Vagina (tissue), 2 donors: ENCODE data around the gene C1QTNF3. TPM values are rescaled to one million over a fixed set of nuclear protein-coding genes. Genes with fewer than 3 reads are reported as not detected.
"Not testable (repeated sequence)": the region's sequence is repeated elsewhere in the genome, so short reads cannot be mapped to it uniquely, and the experiment has no call there.

Source experiments
- DNase-seq, 2 donors: peaks; one replicate each; pipeline ENCODE4 v3.0.0-alpha.2; 2017; ENCODE audit errors: extremely low spot score in 2 of 2
- H3K27ac ChIP-seq: fragments of 200-600 bp; sonication (generic); one replicate; pipeline ENCODE4 v1.5.1; 2019
- H3K27me3 ChIP-seq: fragments of 200-600 bp; sonication (generic); one replicate; pipeline ENCODE4 v1.5.1; 2019
- H3K36me3 ChIP-seq, 2 donors: fragments of 200-600 bp; sonication (generic); one replicate each; pipeline ENCODE4 v1.5.1; 2017 to 2019
- H3K4me1 ChIP-seq: fragments of 200-600 bp; sonication (generic); one replicate; pipeline ENCODE4 v1.5.1; 2019
- H3K4me3 ChIP-seq, 2 donors: fragments of 200-600 bp; sonication (generic); 1 replicate in 1 of 2; 2 replicates in 1 of 2; pipeline ENCODE4 v1.5.1; 2016 to 2019
- H3K9me3 ChIP-seq: fragments of 200-600 bp; sonication (generic); one replicate; pipeline ENCODE4 v1.5.1; 2019
- CTCF ChIP-seq, 3 experiments: fragments of 450-650 bp in 2 of 3; fragments of 200-600 bp in 1 of 3; sonication (generic) in 1 of 3; IDR thresholded peaks; one replicate each; pipeline ENCODE4 v1.5.1; 2017 to 2019; ENCODE audit warnings: antibody characterized with exemption in 3 of 3, mild to moderate bottlenecking in 2 of 3, moderate library complexity in 2 of 3
- POLR2A ChIP-seq, 2 donors: fragments of 450-650 bp; IDR thresholded peaks; one replicate each; pipeline ENCODE4 v1.6.1; 2017; ENCODE audit warnings: antibody characterized with exemption in 2 of 2, mild to moderate bottlenecking in 2 of 2, moderate library complexity in 2 of 2
- POLR2AphosphoS5 ChIP-seq, 2 donors: sonication (generic); formaldehyde crosslinking; IDR thresholded peaks; one replicate each; pipeline ENCODE4 v1.9.0; 2017; ENCODE audit warnings: antibody characterized with exemption in 2 of 2, mild to moderate bottlenecking in 2 of 2, low read depth in 1 of 2; ENCODE audit not compliant: insufficient read depth in 1 of 2
- intact Hi-C: fragments of 100-400 bp; cut with DNase I; formaldehyde crosslinking; loops from one replicate; pipeline ENCODE4 v1.15.1; 2023
- total RNA-seq: library from RNA; depleted of rRNA; stranded (reverse); fragments of >200 nt; gene quantifications from one replicate; pipeline ENCODE4 v1.2.3, GENCODE V29; 2016

Gene C1QTNF3
- total RNA-seq, 1 donor from 2014 or later, result 7.1 TPM

GRCh38 chr5:34011536-34011935 lies 31.5 kb downstream of the C1QTNF3 start:
- Histone ChIP-seq H3K36me3 (no peaks in the 10 kb centered on the region), H3K27ac (no peak overlapping the region), H3K4me1 (peaks cover 14% of the 10 kb centered on the region), H3K27me3 (no peaks in the 10 kb centered on the region), H3K4me3 (no peak overlapping the region), H3K9me3 (no peaks in the 10 kb centered on the region)
- intact Hi-C loops, result no loop called here
- no peak for DNase-seq
- TF ChIP-seq POLR2AphosphoS5 (IDR thresholded peaks at IDR 0.05; ENCODE audit: insufficient read depth in 1 of 2, low read depth in 1 of 2), result no peak
- TF ChIP-seq CTCF (IDR thresholded peaks at IDR 0.05), result no peak
- no peak for TF ChIP-seq POLR2A (IDR thresholded peaks at IDR 0.05)

GRCh38 chr5:34010146-34010545 lies 32.9 kb downstream of the C1QTNF3 start:
- peaks cover 28% of the 10 kb centered on the region for H3K4me1 ChIP-seq
- intact Hi-C loops, H3K9me3 ChIP-seq, H3K36me3 ChIP-seq, H3K4me3 ChIP-seq, DNase-seq, H3K27me3 ChIP-seq, H3K27ac ChIP-seq: not testable (repeated sequence)

- no peaks in the 10 kb centered on the region for H3K27me3 ChIP-seq
- no peak overlapping the region for H3K27ac ChIP-seq
- DNase-seq, result no peak
- intact Hi-C loops, result no loop called here
- H3K36me3 ChIP-seq, result peaks cover 0 to 8% of the 10 kb centered on the region in 2 donors
- TF ChIP-seq POLR2AphosphoS5 (IDR thresholded peaks at IDR 0.05; ENCODE audit: insufficient read depth in 1 of 2, low read depth in 1 of 2) (no peak), POLR2A (IDR thresholded peaks at IDR 0.05) (no peak), CTCF (IDR thresholded peaks at IDR 0.05) (no peak)
- no peak overlapping the region for H3K4me3 ChIP-seq
- peaks cover 28% of the 10 kb centered on the region for H3K4me1 ChIP-seq
- H3K9me3 ChIP-seq, result no peaks in the 10 kb centered on the region
These were observed 33.4 kb downstream of the C1QTNF3 start for GRCh38 chr5:34009610-34010009.

GRCh38 chr5:34008802-34009201 lies 34.2 kb downstream of the C1QTNF3 start:
- intact Hi-C loops, result no loop called here
- H3K27ac ChIP-seq, result peak overlapping the region; percentile 93
- peaks cover 28% of the 10 kb centered on the region for H3K4me1 ChIP-seq
- DNase-seq, result no peak
- no peaks in the 10 kb centered on the region for H3K9me3 ChIP-seq
- no peaks in the 10 kb centered on the region for H3K27me3 ChIP-seq
- TF ChIP-seq POLR2AphosphoS5 (IDR thresholded peaks at IDR 0.05; ENCODE audit: insufficient read depth in 1 of 2, low read depth in 1 of 2) (no peak), POLR2A (IDR thresholded peaks at IDR 0.05) (no peak), CTCF (IDR thresholded peaks at IDR 0.05) (no peak)
- H3K36me3 ChIP-seq, result peaks cover 0 to 13% of the 10 kb centered on the region in 2 donors
- peak overlapping the region; percentile 75 to 79 for H3K4me3 ChIP-seq

GRCh38 chr5:34007621-34008600 lies 35.1 kb downstream of the C1QTNF3 start, which contains the start of gene AMACR:
TSS of gene AMACR (minus strand) at chr5:34008050. CDS start at chr5:34008019, 31 bp downstream.
- H3K27me3 ChIP-seq, result no peaks in the 10 kb centered on the region
- H3K4me1 ChIP-seq, result peaks cover 28% of the 10 kb centered on the region
- DNase-seq, result peak; percentile 96 to 97
- peak in 1 of 2 donors; percentile 87 for TF ChIP-seq POLR2A (IDR thresholded peaks at IDR 0.05)
- peak; percentile 79 to 95 for TF ChIP-seq POLR2AphosphoS5 (IDR thresholded peaks at IDR 0.05; ENCODE audit: insufficient read depth in 1 of 2, low read depth in 1 of 2)
- TF ChIP-seq CTCF (IDR thresholded peaks at IDR 0.05), result no peak
- H3K36me3 ChIP-seq, result peaks cover 0 to 21% of the 10 kb centered on the region in 2 donors
- H3K27ac ChIP-seq, result peak within 1 kb of the TSS; percentile 93
- H3K4me3 ChIP-seq, result peak within 1 kb of the TSS; percentile 75 to 79
- H3K9me3 ChIP-seq, result no peaks in the 10 kb centered on the region
- intact Hi-C loops, result no loop called here
